Measurements from ENCODE around the gene REEP1. TPM values are rescaled to one million over a fixed set of nuclear protein-coding genes. Genes with fewer than 3 reads are reported as not detected.
A peak's percentile ranks its signal among the peaks of the same experiment; 100 is the strongest.

The REEP1 gene
- total RNA-seq, 1 donor from 2014 or later: 6.4 TPM

- Histone ChIP-seq H3K4me3 (no peak overlapping the region), H3K27ac (no peak overlapping the region), H3K36me3 (no peaks in the 10 kb centered on the region), H3K27me3 (no peaks in the 10 kb centered on the region), H3K4me1 (peaks cover 3 to 8% of the 10 kb centered on the region in 2 donors), H3K9me3 (no peaks in the 10 kb centered on the region)
- intact Hi-C loops (cut with DNase I): no loop called here
- no peak for TF ChIP-seq CTCF (IDR thresholded peaks at IDR 0.05)
- DNase-seq (ENCODE audit: low spot score in 2 of 2): no peak
Observed at GRCh38 chr2:86239326-86239725, 98.1 kb downstream of the REEP1 start.

GRCh38 chr2:86238354-86238753 lies 99.1 kb downstream of the REEP1 start:
- TF ChIP-seq CTCF (IDR thresholded peaks at IDR 0.05): no peak
- DNase-seq (ENCODE audit: low spot score in 2 of 2): no peak
- no peak overlapping the region for H3K27ac ChIP-seq

GRCh38 chr2:86237172-86237571 lies 100.3 kb downstream of the REEP1 start:
- no peak for TF ChIP-seq CTCF (IDR thresholded peaks at IDR 0.05)
- H3K27me3 ChIP-seq: no peaks in the 10 kb centered on the region
- DNase-seq (ENCODE audit: low spot score in 2 of 2): no peak
- intact Hi-C loops (cut with DNase I): no loop called here
- H3K9me3 ChIP-seq: no peaks in the 10 kb centered on the region
- peaks cover 0 to 7% of the 10 kb centered on the region in 2 donors for H3K4me1 ChIP-seq
- H3K27ac ChIP-seq: no peak overlapping the region
- no peak overlapping the region for H3K4me3 ChIP-seq
- H3K36me3 ChIP-seq: peaks cover 0 to 4% of the 10 kb centered on the region in 2 donors

More at GRCh38 chr2:86238354-86238753, 99.1 kb downstream of the REEP1 start:
- intact Hi-C loops (cut with DNase I): no loop called here
- Histone ChIP-seq H3K9me3 (no peaks in the 10 kb centered on the region), H3K36me3 (no peaks in the 10 kb centered on the region), H3K27me3 (no peaks in the 10 kb centered on the region), H3K4me1 (peaks cover 0 to 7% of the 10 kb centered on the region in 2 donors), H3K4me3 (no peak overlapping the region)

- Histone ChIP-seq H3K27me3 (no peaks in the 10 kb centered on the region), H3K9me3 (no peaks in the 10 kb centered on the region), H3K27ac (peak overlapping the region; percentile 59 to 76), H3K4me3 (no peak overlapping the region), H3K4me1 (peaks cover 0 to 7% of the 10 kb centered on the region in 2 donors), H3K36me3 (peaks cover 0 to 4% of the 10 kb centered on the region in 2 donors)
- DNase-seq (ENCODE audit: low spot score in 2 of 2): no peak
- intact Hi-C loops (cut with DNase I): no loop called here
- no peak for TF ChIP-seq CTCF (IDR thresholded peaks at IDR 0.05)
Observed at GRCh38 chr2:86235196-86235980, 102.0 kb downstream of the REEP1 start.

GRCh38 chr2:86234563-86235131 lies 102.8 kb downstream of the REEP1 start:
- H3K4me1 ChIP-seq: peaks cover 0 to 7% of the 10 kb centered on the region in 2 donors
- H3K4me3 ChIP-seq: no peak overlapping the region
- no peaks in the 10 kb centered on the region for H3K9me3 ChIP-seq
- TF ChIP-seq CTCF (IDR thresholded peaks at IDR 0.05): no peak
- peaks cover 0 to 4% of the 10 kb centered on the region in 2 donors for H3K36me3 ChIP-seq
- H3K27ac ChIP-seq: peak overlapping the region; percentile 59 to 76
- H3K27me3 ChIP-seq: no peaks in the 10 kb centered on the region
- intact Hi-C loops (cut with DNase I): no loop called here
- no peak for DNase-seq (ENCODE audit: low spot score in 2 of 2)
